Measurements from ENCODE around the gene DAAM1. TPM values are rescaled to one million over a fixed set of nuclear protein-coding genes. Genes with fewer than 3 reads are reported as not detected.

DAAM1 gene
- total and polyA plus RNA-seq, 3 experiments from 2014 or later, result 9.3 to 14.4 (median 12.3) TPM

DNA sequence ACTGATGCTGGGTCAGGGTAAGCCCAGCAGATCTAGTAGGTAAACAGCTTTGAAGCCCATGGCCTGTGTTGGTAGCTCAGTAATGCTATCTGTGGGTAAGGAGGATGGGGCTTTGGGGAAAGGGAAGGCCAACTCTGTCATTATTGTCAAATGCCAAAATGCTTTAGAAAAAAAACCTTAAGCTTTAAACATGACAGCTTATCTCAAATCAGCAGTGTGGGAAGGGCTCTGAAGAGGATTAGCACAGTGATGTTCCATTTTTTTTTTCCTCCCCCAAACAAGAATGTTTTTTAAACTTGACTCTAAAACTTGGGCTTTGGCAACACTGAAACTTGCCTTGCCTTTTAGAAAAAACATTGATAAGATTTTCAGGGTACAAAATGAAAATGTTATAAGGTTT lies 11.7 kb downstream of the DAAM1 start:
- Mint-ChIP-seq H3K36me3 (peaks cover 0 to 5% (median 3%) of the 10 kb centered on the region in 3 donors), H3K27me3 (no peaks in the 10 kb centered on the region), H3K9me3 (no peaks in the 10 kb centered on the region), H3K4me3 (no peak overlapping the region), H3K27ac (no peak overlapping the region), H3K4me1 (peaks cover 8 to 15% (median 14%) of the 10 kb centered on the region in 3 donors)
- ChIA-PET CTCF (no interaction called here), POLR2A (no interaction called here)
- Histone ChIP-seq H3K36me3 (ENCODE audit: insufficient read depth, low read length) (no peaks in the 10 kb centered on the region), H3K4me3 (ENCODE audit: low read length) (no peak overlapping the region), H3K9me3 (ENCODE audit: low read length) (no peaks in the 10 kb centered on the region), H3K4me1 (ENCODE audit: insufficient read depth, low read length) (no peaks in the 10 kb centered on the region), H3K27ac (ENCODE audit: low read depth, low read length) (no peak overlapping the region), H3K27me3 (ENCODE audit: insufficient read depth, low read length, poor library complexity, severe bottlenecking) (no peaks in the 10 kb centered on the region)
- no peak for DNase-seq

DNA sequence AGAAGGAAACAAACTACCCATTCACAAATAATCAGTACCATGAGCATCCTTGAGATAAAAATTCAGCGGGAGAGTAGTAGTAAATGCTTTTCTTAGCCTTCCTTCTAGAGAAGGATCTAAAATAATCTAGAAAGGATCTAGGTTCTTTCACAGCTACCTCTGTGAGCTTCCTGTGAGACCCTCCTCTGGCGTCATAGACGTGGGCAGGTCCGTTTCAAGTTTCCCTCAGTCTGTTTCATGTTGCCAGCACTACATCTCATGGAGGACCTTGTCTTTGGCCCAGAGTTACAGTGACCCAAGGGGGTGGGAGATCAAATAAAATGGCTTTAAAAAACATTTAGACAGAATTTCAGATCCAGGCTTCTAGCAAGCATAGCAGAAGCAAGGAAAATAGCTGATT lies 13.6 kb downstream of the DAAM1 start:
- Mint-ChIP-seq H3K36me3 (peaks cover 0 to 7% (median 3%) of the 10 kb centered on the region in 3 donors), H3K4me1 (peaks cover 8 to 15% (median 15%) of the 10 kb centered on the region in 3 donors), H3K27me3 (no peaks in the 10 kb centered on the region), H3K27ac (peak overlapping the region in 5 of 8 donors; percentile 3 to 48 (median 30)), H3K4me3 (no peak overlapping the region), H3K9me3 (no peaks in the 10 kb centered on the region)
- ChIA-PET POLR2A (no interaction called here), CTCF (interaction anchor here (1.2 to 1.5 kb wide), 2 partner anchors 13 to 242 kb away, joined by 3 to 6 read pairs; partner anchors contain the start of gene DAAM1)
- Histone ChIP-seq H3K27me3 (ENCODE audit: insufficient read depth, low read length, poor library complexity, severe bottlenecking) (no peaks in the 10 kb centered on the region), H3K9me3 (ENCODE audit: low read length) (no peaks in the 10 kb centered on the region), H3K27ac (ENCODE audit: low read depth, low read length) (no peak overlapping the region), H3K4me1 (ENCODE audit: insufficient read depth, low read length) (no peaks in the 10 kb centered on the region), H3K36me3 (ENCODE audit: insufficient read depth, low read length) (no peaks in the 10 kb centered on the region), H3K4me3 (ENCODE audit: low read length) (no peak overlapping the region)
- DNase-seq, result peak in 1 of 5 donors; percentile 27

DNA sequence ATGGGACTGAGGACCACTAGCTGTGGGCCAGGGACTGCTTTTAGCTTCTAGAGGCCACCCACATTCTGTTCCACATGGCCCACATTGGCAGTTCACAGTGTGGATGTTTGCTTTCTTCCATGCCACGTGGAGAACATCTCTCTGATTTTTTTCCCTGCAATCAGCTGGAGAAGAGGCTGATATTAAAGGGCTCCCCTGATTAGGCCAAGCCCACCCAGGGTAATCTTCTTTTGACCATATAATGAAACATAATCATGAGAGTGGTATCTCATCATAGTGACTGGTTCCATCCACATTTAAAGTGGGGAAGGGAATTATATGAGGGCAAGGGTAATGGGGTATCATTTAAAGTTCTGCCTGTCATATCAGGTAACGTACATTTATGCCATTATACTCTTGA lies 15.8 kb downstream of the DAAM1 start:
- DNase-seq, result no peak
- CTCF ChIA-PET, result no interaction called here

DNA sequence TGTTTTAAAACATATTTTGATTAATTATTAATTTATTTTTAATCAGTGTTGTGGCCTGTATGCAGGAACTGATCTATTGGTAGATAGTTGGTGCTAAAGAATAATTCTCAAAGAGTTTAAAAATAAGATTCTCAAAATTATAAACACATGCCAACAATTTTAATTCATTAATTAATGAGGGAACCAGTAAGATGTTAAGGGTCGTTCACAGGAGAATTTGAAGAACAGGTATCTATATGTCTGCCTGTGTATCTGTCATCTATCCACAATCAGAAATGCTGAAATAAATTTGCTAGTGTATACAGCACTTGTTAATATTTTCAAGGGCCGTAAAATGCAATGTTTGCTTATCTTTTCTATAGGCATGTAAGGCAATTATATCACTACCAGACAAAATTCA lies 18.4 kb downstream of the DAAM1 start:
- ChIA-PET CTCF (no interaction called here), POLR2A (no interaction called here)
- Histone ChIP-seq H3K4me1 (ENCODE audit: insufficient read depth, low read length) (no peaks in the 10 kb centered on the region), H3K27ac (ENCODE audit: low read depth, low read length) (no peak overlapping the region), H3K9me3 (ENCODE audit: low read length) (no peaks in the 10 kb centered on the region), H3K4me3 (ENCODE audit: low read length) (no peak overlapping the region), H3K36me3 (ENCODE audit: insufficient read depth, low read length) (no peaks in the 10 kb centered on the region), H3K27me3 (ENCODE audit: insufficient read depth, low read length, poor library complexity, severe bottlenecking) (no peaks in the 10 kb centered on the region)
- Mint-ChIP-seq H3K9me3 (no peaks in the 10 kb centered on the region), H3K4me3 (no peak overlapping the region), H3K27ac (no peak overlapping the region), H3K36me3 (peaks cover 0 to 3% (median 2%) of the 10 kb centered on the region in 3 donors), H3K27me3 (no peaks in the 10 kb centered on the region), H3K4me1 (peaks cover 6 to 24% (median 13%) of the 10 kb centered on the region in 3 donors)
- no peak for DNase-seq

More for the DNA sequence above, 15.8 kb downstream of the DAAM1 start:
- H3K27ac Mint-ChIP-seq, result no peak overlapping the region
- H3K36me3 ChIP-seq (ENCODE audit: insufficient read depth, low read length), result no peaks in the 10 kb centered on the region
- no peak overlapping the region for H3K4me3 ChIP-seq (ENCODE audit: low read length)
- H3K4me3 Mint-ChIP-seq, result no peak overlapping the region
- peaks cover 8 to 22% (median 15%) of the 10 kb centered on the region in 3 donors for H3K4me1 Mint-ChIP-seq
- POLR2A ChIA-PET, result no interaction called here
- H3K36me3 Mint-ChIP-seq, result peaks cover 0 to 3% (median 2%) of the 10 kb centered on the region in 3 donors
- no peaks in the 10 kb centered on the region for H3K4me1 ChIP-seq (ENCODE audit: insufficient read depth, low read length)
- no peak overlapping the region for H3K27ac ChIP-seq (ENCODE audit: low read depth, low read length)
- no peaks in the 10 kb centered on the region for H3K27me3 ChIP-seq (ENCODE audit: insufficient read depth, low read length, poor library complexity, severe bottlenecking)
- H3K9me3 Mint-ChIP-seq, result no peaks in the 10 kb centered on the region
- H3K27me3 Mint-ChIP-seq, result no peaks in the 10 kb centered on the region
- no peaks in the 10 kb centered on the region for H3K9me3 ChIP-seq (ENCODE audit: low read length)

DNA sequence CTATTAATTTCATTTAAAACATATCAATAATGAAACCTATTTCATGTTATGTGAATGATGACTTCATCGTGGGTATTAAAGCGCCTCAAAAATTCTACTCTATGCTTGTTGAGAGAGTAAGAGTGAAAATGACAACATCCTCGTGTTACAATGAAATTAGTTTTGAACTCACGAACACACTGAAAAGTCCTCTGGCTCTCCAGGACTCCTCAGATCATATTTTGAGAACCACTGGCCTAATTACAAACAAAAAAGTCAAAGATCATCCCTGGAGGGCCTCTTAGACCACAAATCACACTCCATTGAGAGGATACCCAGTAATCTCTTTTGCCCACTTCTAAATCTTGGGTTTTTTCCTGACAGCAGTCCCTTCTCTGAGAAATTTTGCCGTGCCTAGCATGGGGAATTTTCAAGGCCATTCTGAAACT lies 19.1 kb downstream of the DAAM1 start:
- no peaks in the 10 kb centered on the region for H3K9me3 ChIP-seq (ENCODE audit: low read length)
- Mint-ChIP-seq H3K4me3 (peak overlapping the region in 1 of 7 donors; percentile 35), H3K27me3 (no peaks in the 10 kb centered on the region), H3K36me3 (peaks cover 0 to 3% (median 2%) of the 10 kb centered on the region in 3 donors), H3K9me3 (no peaks in the 10 kb centered on the region), H3K27ac (no peak overlapping the region), H3K4me1 (peaks cover 2 to 21% (median 6%) of the 10 kb centered on the region in 3 donors)
- no peak overlapping the region for H3K27ac ChIP-seq (ENCODE audit: low read depth, low read length)
- ChIA-PET CTCF (no interaction called here), POLR2A (no interaction called here)
- no peak for DNase-seq
- H3K4me1 ChIP-seq (ENCODE audit: insufficient read depth, low read length), result no peaks in the 10 kb centered on the region
- no peaks in the 10 kb centered on the region for H3K27me3 ChIP-seq (ENCODE audit: insufficient read depth, low read length, poor library complexity, severe bottlenecking)
- H3K36me3 ChIP-seq (ENCODE audit: insufficient read depth, low read length), result no peaks in the 10 kb centered on the region
- no peak overlapping the region for H3K4me3 ChIP-seq (ENCODE audit: low read length)

DNA sequence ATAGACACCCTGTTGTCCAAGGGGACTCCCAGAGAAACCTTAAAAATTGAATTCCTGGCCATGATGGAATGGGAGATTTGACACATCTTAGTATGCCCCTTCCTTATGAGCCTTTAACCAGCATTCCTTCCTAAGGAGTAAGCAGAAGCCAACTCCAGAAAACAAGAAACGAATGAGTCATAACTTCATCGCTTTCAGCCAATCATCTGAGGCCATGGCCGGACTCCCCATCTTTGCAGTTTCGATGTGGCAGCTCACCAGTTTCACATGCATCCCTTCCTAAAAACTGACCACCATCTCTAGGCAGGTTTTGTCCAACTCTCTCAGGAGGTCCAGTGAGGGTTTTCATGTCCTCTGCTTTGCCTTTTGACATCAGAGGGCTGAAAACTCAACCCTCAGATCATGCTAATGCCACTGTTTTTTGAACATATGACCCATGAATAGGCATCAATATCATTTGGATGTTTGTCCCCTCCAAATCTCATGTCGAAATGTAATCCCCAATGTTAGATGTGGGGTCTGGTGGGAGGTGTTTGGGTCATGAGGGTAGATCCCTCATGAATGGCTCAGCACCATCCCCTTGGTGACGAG lies 19.9 kb downstream of the DAAM1 start:
- no peak for DNase-seq
- H3K4me1 ChIP-seq (ENCODE audit: insufficient read depth, low read length), result no peaks in the 10 kb centered on the region
- H3K36me3 Mint-ChIP-seq, result peaks cover 0 to 3% (median 2%) of the 10 kb centered on the region in 3 donors
- ChIA-PET POLR2A (no interaction called here), CTCF (no interaction called here)
- no peaks in the 10 kb centered on the region for H3K36me3 ChIP-seq (ENCODE audit: insufficient read depth, low read length)
- no peak overlapping the region for H3K4me3 Mint-ChIP-seq
- H3K4me3 ChIP-seq (ENCODE audit: low read length), result no peak overlapping the region
- H3K27ac ChIP-seq (ENCODE audit: low read depth, low read length), result no peak overlapping the region
- peaks cover 0 to 19% (median 5%) of the 10 kb centered on the region in 3 donors for H3K4me1 Mint-ChIP-seq
- no peaks in the 10 kb centered on the region for H3K9me3 ChIP-seq (ENCODE audit: low read length)
- H3K27me3 Mint-ChIP-seq, result no peaks in the 10 kb centered on the region
- H3K27ac Mint-ChIP-seq, result peak overlapping the region in 1 of 8 donors; percentile 43
- no peaks in the 10 kb centered on the region for H3K27me3 ChIP-seq (ENCODE audit: insufficient read depth, low read length, poor library complexity, severe bottlenecking)
- no peaks in the 10 kb centered on the region for H3K9me3 Mint-ChIP-seq

DNA sequence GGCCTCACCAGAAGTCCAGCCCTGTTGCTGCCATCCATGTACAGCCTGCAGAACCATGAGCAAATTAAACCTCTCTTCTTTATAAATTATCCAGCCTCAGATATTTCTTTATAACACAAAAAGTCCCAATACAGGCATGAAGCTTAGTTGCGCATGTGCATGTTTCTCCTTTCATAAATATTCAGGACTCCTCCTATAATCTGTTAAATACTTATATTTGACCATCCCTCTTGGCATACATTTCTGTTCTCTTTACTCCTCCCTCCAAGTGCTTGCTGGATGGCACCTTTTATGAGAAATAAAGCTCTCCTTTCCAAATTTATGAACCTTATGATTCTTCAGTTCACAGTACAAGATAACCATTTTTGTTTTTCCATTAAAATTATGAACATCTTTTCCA lies 20.5 kb downstream of the DAAM1 start:
- Histone ChIP-seq H3K36me3 (ENCODE audit: insufficient read depth, low read length) (no peaks in the 10 kb centered on the region), H3K9me3 (ENCODE audit: low read length) (no peaks in the 10 kb centered on the region), H3K27me3 (ENCODE audit: insufficient read depth, low read length, poor library complexity, severe bottlenecking) (no peaks in the 10 kb centered on the region), H3K4me3 (ENCODE audit: low read length) (no peak overlapping the region), H3K4me1 (ENCODE audit: insufficient read depth, low read length) (no peaks in the 10 kb centered on the region), H3K27ac (ENCODE audit: low read depth, low read length) (no peak overlapping the region)
- Mint-ChIP-seq H3K4me3 (no peak overlapping the region), H3K27me3 (no peaks in the 10 kb centered on the region), H3K9me3 (no peaks in the 10 kb centered on the region), H3K4me1 (peaks cover 1 to 19% (median 5%) of the 10 kb centered on the region in 3 donors), H3K36me3 (peaks cover 0 to 4% (median 2%) of the 10 kb centered on the region in 3 donors), H3K27ac (peak overlapping the region in 1 of 8 donors; percentile 85)
- ChIA-PET CTCF (no interaction called here), POLR2A (no interaction called here)
- DNase-seq, result no peak

DNA sequence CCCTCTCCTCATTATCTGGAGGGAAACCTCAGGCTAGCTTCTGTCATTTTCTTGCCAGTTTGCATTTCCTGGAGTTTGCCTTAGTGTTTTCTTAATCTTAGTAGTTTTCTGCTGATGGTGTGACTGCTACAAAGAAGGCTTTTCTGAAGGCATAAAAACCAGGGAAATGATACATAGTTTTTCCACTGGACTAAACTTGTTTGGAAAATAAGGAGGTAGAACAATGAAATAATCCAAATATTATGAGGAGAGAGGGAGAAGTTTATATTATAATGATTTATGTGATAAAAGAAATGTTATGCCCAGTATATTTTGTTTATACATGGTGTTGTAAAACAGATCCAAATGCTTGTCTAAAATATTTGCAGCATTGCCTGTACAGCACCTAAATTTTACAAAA lies 22.2 kb downstream of the DAAM1 start:
- no peak overlapping the region for H3K4me3 ChIP-seq (ENCODE audit: low read length)
- no peaks in the 10 kb centered on the region for H3K4me1 ChIP-seq (ENCODE audit: insufficient read depth, low read length)
- H3K4me1 Mint-ChIP-seq, result peaks cover 0 to 22% (median 6%) of the 10 kb centered on the region in 3 donors
- no peak for DNase-seq
- no peak overlapping the region for H3K4me3 Mint-ChIP-seq
- no peaks in the 10 kb centered on the region for H3K27me3 Mint-ChIP-seq
- no peak overlapping the region for H3K27ac ChIP-seq (ENCODE audit: low read depth, low read length)
- H3K9me3 Mint-ChIP-seq, result no peaks in the 10 kb centered on the region
- no peaks in the 10 kb centered on the region for H3K9me3 ChIP-seq (ENCODE audit: low read length)
- no peaks in the 10 kb centered on the region for H3K27me3 ChIP-seq (ENCODE audit: insufficient read depth, low read length, poor library complexity, severe bottlenecking)
- CTCF ChIA-PET, result no interaction called here
- peaks cover 0 to 6% (median 5%) of the 10 kb centered on the region in 3 donors for H3K36me3 Mint-ChIP-seq
- no peak overlapping the region for H3K27ac Mint-ChIP-seq
- H3K36me3 ChIP-seq (ENCODE audit: insufficient read depth, low read length), result no peaks in the 10 kb centered on the region
- POLR2A ChIA-PET, result no interaction called here
